ENCODE measurements around the gene AURKA. TPM values are rescaled to one million over a fixed set of nuclear protein-coding genes. Genes with fewer than 3 reads are reported as not detected.

Gene AURKA
- total and polyA plus RNA-seq, 9 of the 15 experiments (the other 6 are each of a cell fraction or from before 2014, with no cell fraction given), result 72.7 to 162 (median 113) TPM

DNA sequence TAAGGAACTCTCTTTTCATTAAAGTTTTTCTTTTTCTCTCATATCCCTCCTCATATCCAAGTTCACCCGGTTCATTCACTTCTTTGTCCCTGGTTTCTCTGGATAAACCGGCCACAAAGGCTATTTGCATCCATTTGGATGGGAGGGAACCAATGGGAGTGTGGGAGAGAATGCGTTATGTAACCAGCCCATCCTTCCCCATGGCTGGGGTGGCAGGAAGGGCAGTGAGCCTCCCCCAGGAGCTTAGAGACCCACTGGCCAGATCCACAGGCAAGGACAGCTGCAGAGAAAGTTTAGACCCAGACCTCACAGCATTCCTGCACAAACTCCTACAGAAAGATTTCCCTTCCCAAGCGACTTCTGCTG is 30.8 kb upstream of the AURKA start (continued):
- TF ChIP-seq, protein P1, sequence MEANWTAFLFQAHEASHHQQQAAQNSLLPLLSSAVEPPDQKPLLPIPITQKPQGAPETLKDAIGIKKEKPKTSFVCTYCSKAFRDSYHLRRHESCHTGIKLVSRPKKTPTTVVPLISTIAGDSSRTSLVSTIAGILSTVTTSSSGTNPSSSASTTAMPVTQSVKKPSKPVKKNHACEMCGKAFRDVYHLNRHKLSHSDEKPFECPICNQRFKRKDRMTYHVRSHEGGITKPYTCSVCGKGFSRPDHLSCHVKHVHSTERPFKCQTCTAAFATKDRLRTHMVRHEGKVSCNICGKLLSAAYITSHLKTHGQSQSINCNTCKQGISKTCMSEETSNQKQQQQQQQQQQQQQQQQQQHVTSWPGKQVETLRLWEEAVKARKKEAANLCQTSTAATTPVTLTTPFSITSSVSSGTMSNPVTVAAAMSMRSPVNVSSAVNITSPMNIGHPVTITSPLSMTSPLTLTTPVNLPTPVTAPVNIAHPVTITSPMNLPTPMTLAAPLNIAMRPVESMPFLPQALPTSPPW (CRISPR knock-in tag; IDR thresholded peaks at IDR 0.05), result 0 out of 2 replicates have a peak, but pooled peaks have one; percentile 4
- 0 out of 2 replicates have a peak, but pooled peaks have one; percentile 13 for TF ChIP-seq BACH1 (tag; IDR thresholded peaks at IDR 0.05)
- TF ChIP-seq, protein P2, sequence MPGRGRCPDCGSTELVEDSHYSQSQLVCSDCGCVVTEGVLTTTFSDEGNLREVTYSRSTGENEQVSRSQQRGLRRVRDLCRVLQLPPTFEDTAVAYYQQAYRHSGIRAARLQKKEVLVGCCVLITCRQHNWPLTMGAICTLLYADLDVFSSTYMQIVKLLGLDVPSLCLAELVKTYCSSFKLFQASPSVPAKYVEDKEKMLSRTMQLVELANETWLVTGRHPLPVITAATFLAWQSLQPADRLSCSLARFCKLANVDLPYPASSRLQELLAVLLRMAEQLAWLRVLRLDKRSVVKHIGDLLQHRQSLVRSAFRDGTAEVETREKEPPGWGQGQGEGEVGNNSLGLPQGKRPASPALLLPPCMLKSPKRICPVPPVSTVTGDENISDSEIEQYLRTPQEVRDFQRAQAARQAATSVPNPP (IDR thresholded peaks at IDR 0.05; ENCODE audit: borderline replicate concordance, insufficient read depth, insufficient read length), result no peak
- TF ChIP-seq SREBF1 (IDR thresholded peaks at IDR 0.05; ENCODE audit: borderline replicate concordance, low read depth, low read length), result no peak
- TF ChIP-seq TAF1 (IDR thresholded peaks at IDR 0.05; ENCODE audit: control insufficient read depth, extremely low read depth, insufficient read depth, low read length, severe bottlenecking), result no peak
- TF ChIP-seq RBFOX2 (IDR thresholded peaks at IDR 0.05; ENCODE audit: low read depth, low read length), result no peak
- TF ChIP-seq ZNF3 (CRISPR knock-in tag; IDR thresholded peaks at IDR 0.05), result no peak

All from K562 (cell line).